Measurements from ENCODE around the gene TH. TPM values are rescaled to one million over a fixed set of nuclear protein-coding genes. Genes with fewer than 3 reads are reported as not detected.

TH gene
- total and polyA plus RNA-seq, 3 donors from 2014 or later = 1.1 to 2.0 (median 1.2) TPM

GRCh38 chr11:2177076-2177475 is 5.5 kb upstream of the TH start:
- intact Hi-C loops (cut with DNase I; ENCODE audit: low total_unique reads) = no loop called here
- no peak for TF ChIP-seq POLR2A (IDR thresholded peaks at IDR 0.05)
- no peak for TF ChIP-seq CTCF (IDR thresholded peaks at IDR 0.05)
- WGBS, 2 donors = 57 to 63% methylated on average over 18 of the region's 18 CpGs
- Histone ChIP-seq H3K4me1 (no peaks in the 10 kb centered on the region), H3K27me3 (no peaks in the 10 kb centered on the region), H3K36me3 (ENCODE audit: low read depth, missing control alignments) (no peaks in the 10 kb centered on the region), H3K9me3 (no peaks in the 10 kb centered on the region), H3K27ac (no peak overlapping the region), H3K4me3 (no peak overlapping the region)
- DNase-seq = no peak

- intact Hi-C loops (cut with DNase I; ENCODE audit: low total_unique reads) = no loop called here
- Histone ChIP-seq H3K36me3 (ENCODE audit: low read depth, missing control alignments) (no peaks in the 10 kb centered on the region), H3K27me3 (no peaks in the 10 kb centered on the region), H3K27ac (no peak overlapping the region), H3K9me3 (no peaks in the 10 kb centered on the region), H3K4me1 (no peaks in the 10 kb centered on the region), H3K4me3 (no peak overlapping the region)
- DNase-seq = no peak
- TF ChIP-seq CTCF (IDR thresholded peaks at IDR 0.05) = no peak
- TF ChIP-seq POLR2A (IDR thresholded peaks at IDR 0.05) = no peak
- WGBS, 2 donors = 93 to 94% methylated on average over 13 to 14 of the region's 14 CpGs
Measured at GRCh38 chr11:2176389-2176900, 4.8 kb upstream of the TH start.

GRCh38 chr11:2175659-2176058 is 4.0 kb upstream of the TH start:
- no peak overlapping the region for H3K27ac ChIP-seq
- H3K27me3 ChIP-seq = no peaks in the 10 kb centered on the region
- intact Hi-C loops (cut with DNase I; ENCODE audit: low total_unique reads) = no loop called here
- H3K9me3 ChIP-seq = no peaks in the 10 kb centered on the region
- no peak overlapping the region for H3K4me3 ChIP-seq
- DNase-seq = no peak
- WGBS, 2 donors = 73 to 84% methylated on average over 7 to 13 of the region's 13 CpGs
- TF ChIP-seq CTCF (IDR thresholded peaks at IDR 0.05) = no peak
- no peak for TF ChIP-seq POLR2A (IDR thresholded peaks at IDR 0.05)
- no peaks in the 10 kb centered on the region for H3K4me1 ChIP-seq
- H3K36me3 ChIP-seq (ENCODE audit: low read depth, missing control alignments) = no peaks in the 10 kb centered on the region

- WGBS, 2 donors = 88 to 100% methylated on average over 5 to 11 of the region's 11 CpGs
- intact Hi-C loops (cut with DNase I; ENCODE audit: low total_unique reads) = no loop called here
Measured at GRCh38 chr11:2174361-2174760, 2.7 kb upstream of the TH start.

More at GRCh38 chr11:2174361-2174760, 2.7 kb upstream of the TH start:
- H3K4me1 ChIP-seq = no peaks in the 10 kb centered on the region
- TF ChIP-seq CTCF (IDR thresholded peaks at IDR 0.05) (no peak), POLR2A (IDR thresholded peaks at IDR 0.05) (no peak)
- no peaks in the 10 kb centered on the region for H3K27me3 ChIP-seq
- H3K4me3 ChIP-seq = no peak overlapping the region
- no peak overlapping the region for H3K27ac ChIP-seq
- H3K9me3 ChIP-seq = no peaks in the 10 kb centered on the region
- H3K36me3 ChIP-seq (ENCODE audit: low read depth, missing control alignments) = no peaks in the 10 kb centered on the region
- no peak for DNase-seq
